ENCODE data around the gene XPO6.

The XPO6 gene

GRCh38 chr16:28089205-28089991 lies 122.4 kb downstream of the XPO6 start:
- DNase-seq (ENCODE audit: low read depth) = no peak

DNA sequence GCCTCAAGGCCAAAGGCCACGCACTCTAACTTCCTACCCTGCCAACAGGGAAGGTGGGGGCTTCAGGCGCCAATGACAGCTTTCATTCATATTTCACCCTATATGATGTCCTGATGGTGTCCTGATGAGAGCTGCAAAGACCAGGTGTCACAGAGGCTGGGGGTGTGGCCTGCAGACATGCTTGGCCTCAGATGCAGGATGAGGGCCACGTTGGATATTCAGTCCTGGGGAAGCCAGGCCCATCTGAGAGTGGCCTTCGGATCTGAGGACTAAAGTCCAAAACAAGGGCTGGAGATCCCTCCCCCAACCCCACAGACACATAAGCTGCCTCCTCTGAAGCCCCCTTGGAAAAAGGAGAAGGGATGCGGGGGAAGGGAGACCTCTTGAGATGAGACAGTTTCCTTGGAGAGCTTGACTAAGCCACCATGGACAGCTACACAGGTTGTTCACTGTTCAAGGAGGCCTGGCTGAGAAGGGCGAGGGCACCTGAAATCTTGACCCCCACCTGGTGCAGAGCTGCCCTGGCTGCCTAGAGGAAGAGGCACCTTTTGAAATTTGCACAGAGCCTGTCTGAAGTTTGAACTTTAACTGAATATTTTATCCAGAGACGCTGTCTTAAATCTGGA lies 124.0 kb downstream of the XPO6 start:
- no peak for DNase-seq (ENCODE audit: low read depth)

DNA sequence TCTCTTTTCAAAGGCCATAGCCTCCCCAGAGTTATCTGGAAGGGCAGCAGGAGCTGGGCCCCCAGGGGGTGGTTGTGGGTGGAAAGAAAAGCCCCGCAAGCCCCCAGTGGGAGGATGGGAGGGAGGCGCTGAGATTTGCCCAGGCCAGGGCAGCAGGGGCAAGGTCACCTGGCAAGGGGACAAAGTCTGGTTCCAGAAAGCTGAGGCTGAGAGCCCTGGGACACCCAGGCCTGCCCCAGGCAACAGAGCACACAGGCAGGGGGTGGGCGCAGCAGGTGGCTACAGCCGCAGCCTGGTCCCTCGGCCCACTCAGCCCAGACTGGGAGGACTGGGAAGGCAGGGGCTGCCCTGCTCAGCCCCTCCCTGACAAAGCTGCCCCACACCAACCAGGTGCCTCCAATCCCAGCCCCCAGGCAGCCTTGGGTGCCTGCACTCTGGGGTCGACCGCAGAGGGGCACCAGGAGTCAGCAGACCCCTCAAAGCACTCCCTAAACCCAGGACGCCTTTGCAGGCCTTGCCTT lies 124.6 kb downstream of the XPO6 start:
- DNase-seq (ENCODE audit: low read depth) = no peak

GRCh38 chr16:28086186-28087139 lies 125.3 kb downstream of the XPO6 start:
- no peak for DNase-seq (ENCODE audit: low read depth)

GRCh38 chr16:28085389-28086171 lies 126.2 kb downstream of the XPO6 start:
- no peak for DNase-seq (ENCODE audit: low read depth)

DNA sequence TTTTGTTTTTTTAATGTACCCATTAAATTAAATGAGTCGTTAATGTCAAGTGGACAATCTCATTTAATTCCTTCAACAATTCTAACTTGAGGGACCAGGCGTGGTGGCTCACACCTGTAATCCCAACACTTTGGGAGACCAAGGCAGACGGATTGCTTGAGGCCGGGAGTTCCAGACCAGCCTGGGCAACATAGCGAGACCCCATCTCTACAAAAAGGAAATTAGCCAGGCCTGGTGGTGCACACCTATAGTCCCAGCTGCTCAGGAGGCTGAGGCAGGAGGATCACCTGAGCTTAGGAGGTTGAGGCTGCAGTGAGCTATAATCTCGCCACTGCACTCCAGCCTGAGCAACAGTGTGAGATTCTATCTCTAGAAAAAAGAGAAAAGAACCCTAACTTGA lies 127.6 kb downstream of the XPO6 start:
- DNase-seq (ENCODE audit: low read depth) = no peak

GRCh38 chr16:28082624-28083023 lies 129.1 kb downstream of the XPO6 start:
- peak; percentile 6 for DNase-seq (ENCODE audit: low read depth)

GRCh38 chr16:28081391-28081968 lies 130.3 kb downstream of the XPO6 start:
- no peak for DNase-seq (ENCODE audit: low read depth)

GRCh38 chr16:28078261-28078660 lies 133.5 kb downstream of the XPO6 start:
- DNase-seq (ENCODE audit: low read depth) = no peak

DNA sequence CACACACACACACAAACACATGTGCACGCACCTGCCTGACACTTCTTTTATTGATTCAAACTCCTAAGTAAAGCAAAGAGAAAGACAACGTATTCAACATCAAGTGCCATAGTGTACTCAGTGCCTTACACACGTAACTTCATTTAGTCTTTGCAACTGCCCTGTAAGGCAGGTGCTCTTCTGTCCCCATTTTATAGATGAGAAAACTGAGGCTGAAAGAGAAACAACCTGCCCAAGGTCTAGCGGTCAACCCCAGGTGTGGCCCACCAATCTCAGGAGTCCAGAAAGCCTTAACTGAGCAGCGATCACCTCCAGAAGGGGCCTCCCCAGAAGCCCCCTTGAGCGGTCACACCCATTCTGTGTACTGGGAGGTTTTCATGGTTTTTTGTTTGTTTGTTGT lies 137.9 kb downstream of the XPO6 start:
- DNase-seq (ENCODE audit: low read depth) = no peak

DNA sequence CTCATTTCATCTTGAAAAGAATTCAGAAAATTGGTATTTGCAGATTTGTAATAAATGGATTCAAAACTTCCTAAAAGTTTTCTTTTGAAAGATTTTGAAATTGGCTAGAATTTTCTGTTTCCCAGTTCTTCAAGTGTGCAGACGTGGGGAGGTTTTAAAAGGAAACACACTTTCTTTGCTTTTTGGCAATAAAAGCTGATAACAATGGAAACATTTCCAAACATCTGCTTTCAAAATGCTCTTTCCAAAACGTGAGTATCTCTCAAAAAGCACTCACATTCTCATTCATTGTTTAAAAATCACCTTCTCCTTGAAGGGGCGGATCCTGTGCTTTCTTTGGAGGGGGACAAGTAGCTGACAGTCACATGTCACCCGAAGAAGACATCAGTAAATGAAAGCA lies 139.7 kb downstream of the XPO6 start:
- no peak for DNase-seq (ENCODE audit: low read depth)

- no peak for DNase-seq (ENCODE audit: low read depth)
Observed at GRCh38 chr16:28069971-28070794, 141.6 kb downstream of the XPO6 start.

DNA sequence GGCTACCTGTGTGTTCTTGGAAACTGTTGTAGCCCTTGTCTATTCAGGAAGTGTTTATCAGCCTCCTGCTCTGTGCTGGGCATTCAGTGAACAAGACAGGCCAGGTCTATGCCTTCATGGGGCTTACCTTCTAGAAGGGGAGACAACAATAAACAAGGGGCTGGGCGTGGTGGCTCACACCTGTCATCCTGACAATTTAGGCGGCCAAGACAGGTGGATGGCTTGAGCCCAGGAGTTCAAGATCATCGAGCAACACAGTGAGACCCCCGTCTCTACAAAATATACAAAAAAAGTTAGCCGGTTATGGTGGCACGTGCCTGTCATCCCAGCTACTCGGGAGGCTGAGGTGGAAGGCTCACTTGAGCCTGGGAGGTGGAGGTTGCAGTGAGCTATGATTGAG lies 142.8 kb downstream of the XPO6 start:
- no peak for DNase-seq (ENCODE audit: low read depth)

GRCh38 chr16:28067604-28068379 lies 144.0 kb downstream of the XPO6 start:
- no peak for DNase-seq (ENCODE audit: low read depth)

DNA sequence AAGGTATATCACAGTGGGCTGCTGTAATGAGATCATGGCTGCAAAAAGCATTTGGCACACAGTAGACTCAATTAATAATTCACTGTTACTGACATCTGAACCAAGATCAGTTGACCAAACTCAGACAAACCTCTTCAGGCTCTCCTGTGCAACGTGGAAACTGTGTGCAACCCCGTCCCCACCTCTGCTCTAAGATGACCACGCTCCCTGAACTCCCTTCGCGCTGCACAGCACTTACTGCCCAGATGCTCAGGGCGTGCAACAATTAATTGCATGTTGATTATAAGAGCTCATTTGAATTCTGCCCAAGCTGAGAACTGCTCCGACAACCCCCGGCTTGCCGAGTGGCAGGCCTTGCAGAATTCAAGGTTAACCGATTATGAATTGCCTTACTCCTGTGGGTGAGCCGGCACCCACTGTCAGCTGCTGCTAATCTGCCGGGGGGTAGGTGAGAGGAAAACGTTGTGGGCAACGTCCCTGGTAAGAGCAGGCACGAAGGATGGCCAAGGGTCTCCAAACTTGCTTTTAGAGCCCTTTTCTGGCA lies 147.0 kb downstream of the XPO6 start:
- no peak for DNase-seq (ENCODE audit: low read depth)

- no peak for DNase-seq (ENCODE audit: low read depth)
Observed at GRCh38 chr16:28064150-28064549, 147.6 kb downstream of the XPO6 start.

DNA sequence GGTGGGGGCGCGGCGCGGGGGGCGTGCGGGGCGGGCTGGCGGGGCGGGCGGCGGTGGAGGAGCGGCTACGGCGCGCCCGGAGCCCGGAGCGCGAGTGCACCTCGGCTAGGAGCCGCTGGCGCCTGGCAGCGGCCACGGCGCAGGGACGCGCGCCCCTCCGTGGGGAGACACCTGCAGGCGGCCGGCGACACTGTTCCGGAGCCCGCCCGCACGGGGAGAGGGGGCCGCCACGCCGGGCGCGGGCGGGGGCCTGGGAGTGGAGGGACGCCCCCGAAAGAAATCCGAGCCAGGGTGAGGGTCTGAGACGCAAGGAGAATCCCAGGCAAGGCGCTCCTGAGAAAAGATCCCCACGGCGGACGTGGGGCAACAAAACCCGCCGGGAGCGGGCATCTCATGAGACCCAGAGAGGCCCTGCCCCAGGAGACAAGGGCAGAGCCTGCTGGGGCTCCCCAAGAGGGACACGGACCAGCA lies 148.1 kb downstream of the XPO6 start, which contains the start of gene GSG1L:
Gene GSG1L, minus strand, starts transcription at position 124 of the 471 bp plus-strand sequence. CDS start 290 bp downstream, outside the sequence.
- no peak for DNase-seq (ENCODE audit: low read depth)

- DNase-seq (ENCODE audit: low read depth) = no peak
Observed at GRCh38 chr16:28062847-28063521, 148.8 kb downstream of the XPO6 start.
